Measurements from ENCODE around the gene ARAP3. TPM values are rescaled to one million over a fixed set of nuclear protein-coding genes. Genes with fewer than 3 reads are reported as not detected.

The ARAP3 gene
- total RNA-seq, 1 donor from 2014 or later: 1.3 TPM

GRCh38 chr5:141637767-141638419 lies 44.1 kb downstream of the ARAP3 start:
- TF ChIP-seq CTCF (IDR thresholded peaks at IDR 0.05): peak; percentile 30
- DNase-seq (ENCODE audit: extremely low spot score, unreplicated experiment): no peak
- H3K9me3 Mint-ChIP-seq (ENCODE audit: unreplicated experiment): no peaks in the 10 kb centered on the region
- no peaks in the 10 kb centered on the region for H3K27me3 Mint-ChIP-seq (ENCODE audit: unreplicated experiment)
- peaks cover 23% of the 10 kb centered on the region for H3K4me1 Mint-ChIP-seq (ENCODE audit: unreplicated experiment)
- no peak overlapping the region for H3K27ac Mint-ChIP-seq (ENCODE audit: unreplicated experiment)
- peaks cover 6% of the 10 kb centered on the region for H3K36me3 Mint-ChIP-seq (ENCODE audit: unreplicated experiment)
- H3K4me3 Mint-ChIP-seq (ENCODE audit: unreplicated experiment): peak overlapping the region; percentile 77

- peaks cover 23% of the 10 kb centered on the region for H3K4me1 Mint-ChIP-seq (ENCODE audit: unreplicated experiment)
- peak overlapping the region; percentile 56 for H3K27ac Mint-ChIP-seq (ENCODE audit: unreplicated experiment)
- DNase-seq (ENCODE audit: extremely low spot score, unreplicated experiment): no peak
- no peak for TF ChIP-seq CTCF (IDR thresholded peaks at IDR 0.05)
- no peaks in the 10 kb centered on the region for H3K9me3 Mint-ChIP-seq (ENCODE audit: unreplicated experiment)
- peaks cover 4% of the 10 kb centered on the region for H3K36me3 Mint-ChIP-seq (ENCODE audit: unreplicated experiment)
- peak overlapping the region; percentile 77 for H3K4me3 Mint-ChIP-seq (ENCODE audit: unreplicated experiment)
- no peaks in the 10 kb centered on the region for H3K27me3 Mint-ChIP-seq (ENCODE audit: unreplicated experiment)
Measured at GRCh38 chr5:141637123-141637766, 44.8 kb downstream of the ARAP3 start.

GRCh38 chr5:141636413-141637122 lies 45.5 kb downstream of the ARAP3 start, which contains the start of the genes HDAC3 and RELL2:
Gene HDAC3 (minus strand): TSS chr5:141636849. CDS start chr5:141636790, 59 bp downstream.
Gene RELL2 (plus strand): TSS chr5:141636997. CDS start chr5:141638226, 1,229 bp downstream.
- peak; percentile 99 for DNase-seq (ENCODE audit: extremely low spot score, unreplicated experiment)
- peaks cover 23% of the 10 kb centered on the region for H3K4me1 Mint-ChIP-seq (ENCODE audit: unreplicated experiment)
- H3K9me3 Mint-ChIP-seq (ENCODE audit: unreplicated experiment): no peaks in the 10 kb centered on the region
- no peaks in the 10 kb centered on the region for H3K27me3 Mint-ChIP-seq (ENCODE audit: unreplicated experiment)
- peak within 1 kb of the TSS; percentile 85 for H3K4me3 Mint-ChIP-seq (ENCODE audit: unreplicated experiment)
- H3K36me3 Mint-ChIP-seq (ENCODE audit: unreplicated experiment): peaks cover 7% of the 10 kb centered on the region
- peak within 1 kb of the TSS; percentile 70 for H3K27ac Mint-ChIP-seq (ENCODE audit: unreplicated experiment)
- no peak for TF ChIP-seq CTCF (IDR thresholded peaks at IDR 0.05)

GRCh38 chr5:141636106-141636412 lies 46.0 kb downstream of the ARAP3 start:
- Mint-ChIP-seq H3K27me3 (ENCODE audit: unreplicated experiment) (no peaks in the 10 kb centered on the region), H3K4me3 (ENCODE audit: unreplicated experiment) (peak overlapping the region; percentile 85), H3K27ac (ENCODE audit: unreplicated experiment) (peak overlapping the region; percentile 70), H3K36me3 (ENCODE audit: unreplicated experiment) (peaks cover 7% of the 10 kb centered on the region), H3K4me1 (ENCODE audit: unreplicated experiment) (peaks cover 23% of the 10 kb centered on the region), H3K9me3 (ENCODE audit: unreplicated experiment) (no peaks in the 10 kb centered on the region)
- no peak for DNase-seq (ENCODE audit: extremely low spot score, unreplicated experiment)
- TF ChIP-seq CTCF (IDR thresholded peaks at IDR 0.05): no peak

GRCh38 chr5:141635646-141636045 lies 46.4 kb downstream of the ARAP3 start:
- H3K27ac Mint-ChIP-seq (ENCODE audit: unreplicated experiment): peak overlapping the region; percentile 70

More at GRCh38 chr5:141635646-141636045, 46.4 kb downstream of the ARAP3 start:
- no peak for TF ChIP-seq CTCF (IDR thresholded peaks at IDR 0.05)
- Mint-ChIP-seq H3K36me3 (ENCODE audit: unreplicated experiment) (peaks cover 7% of the 10 kb centered on the region), H3K4me1 (ENCODE audit: unreplicated experiment) (peaks cover 20% of the 10 kb centered on the region), H3K9me3 (ENCODE audit: unreplicated experiment) (no peaks in the 10 kb centered on the region), H3K4me3 (ENCODE audit: unreplicated experiment) (peak overlapping the region; percentile 85), H3K27me3 (ENCODE audit: unreplicated experiment) (no peaks in the 10 kb centered on the region)
- DNase-seq (ENCODE audit: extremely low spot score, unreplicated experiment): no peak

Measured in osteocyte (in vitro differentiated cells).